ENCODE results near the gene TAL2.

TAL2 gene

GRCh38 chr9:105706156-105706555 lies 43.9 kb downstream of the TAL2 start:
- in situ Hi-C loops (cut with HindIII; ENCODE audit: low sequenced_read_pairs): no loop called here

DNA sequence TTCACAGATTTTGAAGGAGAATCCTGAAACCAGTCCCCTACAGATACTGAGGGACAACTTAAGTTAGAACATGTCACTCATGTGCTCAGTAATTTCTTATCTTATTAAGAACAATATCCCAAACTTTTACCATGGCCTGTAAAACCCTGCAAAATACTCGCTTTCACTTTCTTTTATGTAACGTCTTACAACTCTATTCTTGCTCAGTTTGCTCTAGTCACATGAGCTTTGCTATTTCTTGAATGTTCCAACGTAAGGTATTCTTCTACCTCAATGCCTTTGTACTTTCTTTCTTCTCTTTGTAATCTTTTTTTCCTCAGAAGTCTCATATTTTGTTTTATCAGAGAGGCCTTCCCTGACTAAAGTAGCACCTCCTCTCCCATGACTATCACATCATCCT lies 46.1 kb downstream of the TAL2 start:
- in situ Hi-C loops (cut with HindIII; ENCODE audit: low sequenced_read_pairs): no loop called here

GRCh38 chr9:105710638-105711037 lies 48.4 kb downstream of the TAL2 start:
- in situ Hi-C loops (cut with HindIII; ENCODE audit: low sequenced_read_pairs): no loop called here

DNA sequence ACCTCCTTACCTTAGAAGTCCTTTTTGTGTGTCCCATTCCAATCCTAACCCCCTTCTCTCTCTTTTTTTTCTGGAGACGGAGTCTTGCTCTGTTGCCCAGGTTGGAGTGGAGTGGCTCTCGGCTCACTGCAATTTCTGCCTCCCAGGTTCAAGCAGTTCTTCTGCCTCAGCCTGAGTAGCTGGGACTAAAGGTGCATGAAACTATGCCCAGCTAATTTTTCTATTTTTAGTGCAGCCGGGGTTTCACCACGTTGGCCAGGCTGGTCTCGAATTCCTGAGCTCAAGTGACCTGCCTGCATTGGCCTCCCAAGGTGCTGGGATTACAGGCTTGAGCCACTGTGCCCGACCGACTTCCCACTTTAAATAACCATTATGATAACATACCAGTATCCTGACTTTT lies 49.6 kb downstream of the TAL2 start:
- in situ Hi-C loops (cut with HindIII; ENCODE audit: low sequenced_read_pairs): no loop called here

DNA sequence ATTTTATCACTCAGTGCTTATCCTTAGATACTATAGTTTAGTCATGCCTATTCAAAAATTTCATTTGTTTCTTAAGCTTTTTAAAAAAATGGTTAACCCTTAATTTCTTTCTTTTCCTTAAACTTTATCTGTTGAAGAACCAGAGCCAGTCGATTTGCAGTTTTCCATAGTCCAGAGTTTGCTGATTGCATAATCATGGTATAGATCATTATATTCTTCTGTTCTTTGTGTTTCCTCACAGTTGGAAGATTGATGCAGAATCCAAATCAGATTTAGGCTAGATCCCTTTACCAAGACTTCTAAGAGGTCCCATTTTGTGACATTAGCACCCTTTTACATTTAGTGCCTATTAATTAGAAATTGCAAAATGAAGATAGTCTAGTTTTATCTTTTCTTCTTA lies 50.0 kb downstream of the TAL2 start:
- in situ Hi-C loops (cut with HindIII; ENCODE audit: low sequenced_read_pairs): no loop called here
